Dermis blood vessel endothelial cell (primary cell): ENCODE data around the gene KIF21B. TPM values are rescaled to one million over a fixed set of nuclear protein-coding genes. Genes with fewer than 3 reads are reported as not detected.

ENCODE experiments used
- DNase-seq: peaks from one replicate; pipeline ENCODE4 v3.0.0; 2010
- total RNA-seq: library from RNA; depleted of rRNA; stranded (reverse); fragments of >200 nt; gene quantifications from 2 replicates; pipeline ENCODE4 v1.2.3, GENCODE V29; 2014

The KIF21B gene
- total RNA-seq, 1 donor from 2014 or later, result 2.2 TPM

GRCh38 chr1:201048521-201048920 is 25.0 kb upstream of the KIF21B start:
- DNase-seq, result no peak

- DNase-seq, result no peak
Measured at GRCh38 chr1:201044119-201044518, 20.6 kb upstream of the KIF21B start.

GRCh38 chr1:201042779-201043461 is 19.4 kb upstream of the KIF21B start:
- DNase-seq, result peak; percentile 86

GRCh38 chr1:201041011-201041410 is 17.5 kb upstream of the KIF21B start:
- no peak for DNase-seq

- no peak for DNase-seq
Measured at GRCh38 chr1:201039876-201040275, 16.4 kb upstream of the KIF21B start.

GRCh38 chr1:201039418-201039817 is 15.9 kb upstream of the KIF21B start:
- no peak for DNase-seq

- DNase-seq, result no peak
Measured at GRCh38 chr1:201038186-201038876, 14.8 kb upstream of the KIF21B start.

- no peak for DNase-seq
Measured at GRCh38 chr1:201036188-201036842, 12.8 kb upstream of the KIF21B start.

- DNase-seq, result no peak
Measured at GRCh38 chr1:201034671-201035070, 11.2 kb upstream of the KIF21B start.

GRCh38 chr1:201032408-201032807 is 8.9 kb upstream of the KIF21B start:
- DNase-seq, result no peak

- peak; percentile 85 for DNase-seq
Measured at GRCh38 chr1:201028461-201028889, 5.0 kb upstream of the KIF21B start.

GRCh38 chr1:201026836-201027235 is 3.3 kb upstream of the KIF21B start:
- peak; percentile 13 for DNase-seq

GRCh38 chr1:201026234-201026633 is 2.7 kb upstream of the KIF21B start:
- no peak for DNase-seq

- peak; percentile 61 for DNase-seq
Measured at GRCh38 chr1:201025571-201026002, 2.1 kb upstream of the KIF21B start.

GRCh38 chr1:201024625-201024998 is 1.1 kb upstream of the KIF21B start:
- no peak for DNase-seq

- no peak for DNase-seq
Measured at GRCh38 chr1:201023920-201024624, 558 bp upstream of the KIF21B start.

GRCh38 chr1:201022820-201023516 is 546 bp downstream of the KIF21B start:
- DNase-seq, result peak; percentile 42

GRCh38 chr1:201022493-201022819 is 1.1 kb downstream of the KIF21B start:
- DNase-seq, result no peak

GRCh38 chr1:201021630-201022492 is 1.7 kb downstream of the KIF21B start:
- DNase-seq, result no peak

GRCh38 chr1:201020721-201021629 is 2.5 kb downstream of the KIF21B start:
- DNase-seq, result peak; percentile 55
